Iris pigment epithelial cell (primary cell): Measurements from ENCODE around the gene THOC1.
A peak's percentile ranks its signal among the peaks of the same experiment; 100 is the strongest.

Source experiments
- DNase-seq: peaks from one replicate; pipeline ENCODE4 v3.0.0-alpha.2; 2011; ENCODE audit warnings: low read depth

The THOC1 gene

GRCh38 chr18:213505-213904 lies 54.3 kb downstream of the THOC1 start:
- no peak for DNase-seq

- peak; percentile 7 for DNase-seq
Measured at GRCh38 chr18:212780-213179, 55.1 kb downstream of the THOC1 start.

GRCh38 chr18:211582-211981 lies 56.3 kb downstream of the THOC1 start:
- DNase-seq, result no peak

- no peak for DNase-seq
Measured at GRCh38 chr18:210733-211132, 57.1 kb downstream of the THOC1 start.

GRCh38 chr18:210075-210474 lies 57.8 kb downstream of the THOC1 start:
- DNase-seq, result no peak

GRCh38 chr18:199768-200167 lies 68.1 kb downstream of the THOC1 start:
- DNase-seq, result no peak

GRCh38 chr18:199214-199613 lies 68.6 kb downstream of the THOC1 start:
- DNase-seq, result peak; percentile 34

- no peak for DNase-seq
Measured at GRCh38 chr18:195651-196050, 72.2 kb downstream of the THOC1 start.

GRCh38 chr18:192801-193200 lies 75.0 kb downstream of the THOC1 start:
- no peak for DNase-seq

GRCh38 chr18:191725-192124 lies 76.1 kb downstream of the THOC1 start:
- DNase-seq, result peak; percentile 7

- no peak for DNase-seq
Measured at GRCh38 chr18:189254-189653, 78.6 kb downstream of the THOC1 start.

GRCh38 chr18:183769-184168 lies 84.1 kb downstream of the THOC1 start:
- DNase-seq, result peak; percentile 18

- DNase-seq, result no peak
Measured at GRCh38 chr18:181711-182110, 86.1 kb downstream of the THOC1 start.

GRCh38 chr18:179499-179898 lies 88.3 kb downstream of the THOC1 start:
- no peak for DNase-seq

GRCh38 chr18:172361-172760 lies 95.5 kb downstream of the THOC1 start:
- no peak for DNase-seq
